ENCODE data around the gene PRMT7. TPM values are rescaled to one million over a fixed set of nuclear protein-coding genes. Genes with fewer than 3 reads are reported as not detected.

Gene PRMT7
- total RNA-seq, 1 donor from 2014 or later = 36.7 TPM

DNA sequence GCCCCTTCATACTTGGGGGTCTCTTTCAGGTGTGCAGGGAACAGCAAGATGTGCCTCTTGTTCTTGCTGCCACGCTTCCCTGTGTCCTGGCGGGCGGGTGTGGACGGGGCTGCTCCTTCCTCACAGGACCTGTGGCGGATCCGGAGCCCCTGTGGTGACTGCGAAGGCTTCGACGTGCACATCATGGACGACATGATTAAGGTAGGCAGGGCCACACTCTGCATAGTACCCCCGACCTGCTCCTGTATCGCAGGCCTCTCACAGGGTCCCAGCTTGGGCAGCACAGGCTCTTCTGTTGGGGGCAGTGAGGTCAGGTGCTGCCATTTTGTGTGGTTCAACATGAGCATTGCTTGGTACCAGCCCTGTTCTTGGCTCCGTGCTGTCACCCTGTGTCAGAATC lies 42.5 kb downstream of the PRMT7 start:
- TF ChIP-seq EZH2 (IDR thresholded peaks at IDR 0.05; ENCODE audit: insufficient read depth, low read length) = no peak
- TF ChIP-seq CTCF (IDR thresholded peaks at IDR 0.05; ENCODE audit: insufficient read depth, low read depth, low read length) = no peak
- H3K9me3 Mint-ChIP-seq (ENCODE audit: unreplicated experiment) = no peaks in the 10 kb centered on the region
- H3K9me3 ChIP-seq (ENCODE audit: insufficient read depth, low read depth, low read length) = no peaks in the 10 kb centered on the region
- H2AFZ ChIP-seq (ENCODE audit: low read depth, low read length) = no peak overlapping the region
- peaks cover 3% of the 10 kb centered on the region for H3K4me1 Mint-ChIP-seq (ENCODE audit: low read depth, unreplicated experiment)
- no peak overlapping the region for H3K27ac ChIP-seq (ENCODE audit: low read depth, low read length)
- no peaks in the 10 kb centered on the region for H3K27me3 Mint-ChIP-seq (ENCODE audit: low read depth, unreplicated experiment)
- H4K20me1 ChIP-seq (ENCODE audit: insufficient read depth, low read length) = peaks cover 9% of the 10 kb centered on the region
- H3K36me3 ChIP-seq (ENCODE audit: insufficient read depth, low read length) = peaks cover 10% of the 10 kb centered on the region
- no peaks in the 10 kb centered on the region for H3K4me1 ChIP-seq (ENCODE audit: insufficient read depth, low read length)
- no peak overlapping the region for H3K4me3 Mint-ChIP-seq (ENCODE audit: unreplicated experiment)
- no peak overlapping the region for H3K27ac Mint-ChIP-seq (ENCODE audit: unreplicated experiment)
- H3K27me3 ChIP-seq (ENCODE audit: insufficient read depth, low read length) = no peaks in the 10 kb centered on the region
- DNase-seq (ENCODE audit: low read depth) = no peak
- H3K36me3 Mint-ChIP-seq (ENCODE audit: low read depth, unreplicated experiment) = peaks cover 14% of the 10 kb centered on the region
- H3K4me2 ChIP-seq (ENCODE audit: low read length) = no peak overlapping the region
- H3K4me3 ChIP-seq (ENCODE audit: insufficient read depth, low read depth, low read length) = no peak overlapping the region
- no peak overlapping the region for H3K9ac ChIP-seq (ENCODE audit: low read length)
- no peak for FAIRE-seq
- no peaks in the 10 kb centered on the region for H3K79me2 ChIP-seq (ENCODE audit: insufficient read depth, low read length)

DNA sequence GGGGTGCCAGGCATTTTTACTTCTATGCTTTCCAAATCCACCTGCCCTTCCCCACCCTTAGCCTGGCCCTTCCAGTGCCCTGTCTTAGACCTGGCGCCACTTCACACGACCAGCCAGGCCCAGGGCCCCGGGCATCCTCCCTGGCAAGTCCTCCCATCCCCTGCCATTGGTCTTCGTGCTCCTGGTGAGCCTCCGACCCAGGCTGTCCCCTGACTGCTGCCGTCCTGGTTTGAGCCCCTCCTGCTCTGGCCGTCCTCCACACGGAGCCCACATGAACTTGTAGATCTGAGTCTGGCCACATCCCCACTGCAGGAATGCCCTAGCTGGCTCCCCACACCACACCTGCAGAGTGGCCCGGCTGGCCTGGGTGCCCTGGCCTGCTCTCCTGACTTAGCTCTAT lies 44.0 kb downstream of the PRMT7 start:
- Histone ChIP-seq H3K27me3 (ENCODE audit: insufficient read depth, low read length) (no peaks in the 10 kb centered on the region), H3K4me1 (ENCODE audit: insufficient read depth, low read length) (no peaks in the 10 kb centered on the region), H3K4me3 (ENCODE audit: insufficient read depth, low read depth, low read length) (no peak overlapping the region), H3K27ac (ENCODE audit: low read depth, low read length) (no peak overlapping the region), H3K9me3 (ENCODE audit: insufficient read depth, low read depth, low read length) (no peaks in the 10 kb centered on the region), H3K36me3 (ENCODE audit: insufficient read depth, low read length) (peaks cover 5% of the 10 kb centered on the region), H4K20me1 (ENCODE audit: insufficient read depth, low read length) (peaks cover 8% of the 10 kb centered on the region), H3K9ac (ENCODE audit: low read length) (no peak overlapping the region), H3K79me2 (ENCODE audit: insufficient read depth, low read length) (no peaks in the 10 kb centered on the region), H3K4me2 (ENCODE audit: low read length) (no peak overlapping the region), H2AFZ (ENCODE audit: low read depth, low read length) (no peak overlapping the region)
- Mint-ChIP-seq H3K27ac (ENCODE audit: unreplicated experiment) (no peak overlapping the region), H3K4me1 (ENCODE audit: low read depth, unreplicated experiment) (peaks cover 3% of the 10 kb centered on the region), H3K9me3 (ENCODE audit: unreplicated experiment) (no peaks in the 10 kb centered on the region), H3K27me3 (ENCODE audit: low read depth, unreplicated experiment) (no peaks in the 10 kb centered on the region), H3K4me3 (ENCODE audit: unreplicated experiment) (no peak overlapping the region), H3K36me3 (ENCODE audit: low read depth, unreplicated experiment) (peaks cover 10% of the 10 kb centered on the region)
- TF ChIP-seq EZH2 (IDR thresholded peaks at IDR 0.05; ENCODE audit: insufficient read depth, low read length) = no peak
- TF ChIP-seq CTCF (IDR thresholded peaks at IDR 0.05; ENCODE audit: insufficient read depth, low read depth, low read length) = no peak
- FAIRE-seq = no peak
- no peak for DNase-seq (ENCODE audit: low read depth)

DNA sequence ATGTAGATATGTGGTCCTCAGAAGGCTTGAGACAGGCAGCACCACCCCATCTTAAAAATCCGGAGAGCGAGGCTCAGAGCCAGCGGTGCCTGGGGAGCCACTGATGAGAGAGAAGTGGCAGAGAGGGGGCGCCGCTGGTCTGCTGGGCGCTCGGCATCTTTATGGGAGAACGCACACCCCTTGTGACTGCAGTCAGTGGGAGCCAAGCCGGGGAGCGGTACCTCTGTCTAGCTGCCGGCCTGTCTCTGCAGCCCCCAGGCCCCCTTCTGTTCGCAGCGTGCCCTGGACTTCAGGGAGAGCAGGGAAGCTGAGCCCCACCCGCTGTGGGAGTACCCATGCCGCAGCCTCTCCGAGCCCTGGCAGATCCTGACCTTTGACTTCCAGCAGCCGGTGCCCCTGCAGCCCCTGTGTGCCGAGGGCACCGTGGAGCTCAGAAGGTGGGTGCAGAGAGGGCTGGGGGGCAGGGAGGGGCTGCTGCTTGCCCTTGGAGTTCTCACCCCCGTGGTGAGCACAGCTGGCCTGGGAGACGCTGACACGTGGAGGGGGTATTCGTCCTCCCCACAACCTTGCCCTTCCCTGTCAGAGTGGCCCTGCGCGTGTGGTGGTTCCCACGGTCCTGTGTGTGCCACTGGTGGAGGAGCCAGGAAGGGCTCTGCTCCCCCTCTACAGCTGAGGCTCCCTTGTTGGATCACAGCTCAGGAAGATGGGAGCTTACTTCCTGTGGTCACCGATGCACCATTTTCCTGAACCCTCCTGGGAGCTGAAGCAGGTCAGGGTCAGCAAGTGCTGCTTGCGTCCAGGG lies 44.8 kb downstream of the PRMT7 start:
- Histone ChIP-seq H3K4me2 (ENCODE audit: low read length) (no peak overlapping the region), H3K4me1 (ENCODE audit: insufficient read depth, low read length) (no peaks in the 10 kb centered on the region), H3K9me3 (ENCODE audit: insufficient read depth, low read depth, low read length) (no peaks in the 10 kb centered on the region), H2AFZ (ENCODE audit: low read depth, low read length) (no peak overlapping the region), H3K4me3 (ENCODE audit: insufficient read depth, low read depth, low read length) (no peak overlapping the region), H3K27ac (ENCODE audit: low read depth, low read length) (no peak overlapping the region), H3K27me3 (ENCODE audit: insufficient read depth, low read length) (no peaks in the 10 kb centered on the region), H4K20me1 (ENCODE audit: insufficient read depth, low read length) (peaks cover 3% of the 10 kb centered on the region), H3K79me2 (ENCODE audit: insufficient read depth, low read length) (no peaks in the 10 kb centered on the region), H3K9ac (ENCODE audit: low read length) (no peak overlapping the region), H3K36me3 (ENCODE audit: insufficient read depth, low read length) (peaks cover 5% of the 10 kb centered on the region)
- TF ChIP-seq EZH2 (IDR thresholded peaks at IDR 0.05; ENCODE audit: insufficient read depth, low read length) (no peak), CTCF (IDR thresholded peaks at IDR 0.05; ENCODE audit: insufficient read depth, low read depth, low read length) (no peak)
- H3K27ac Mint-ChIP-seq (ENCODE audit: unreplicated experiment) = no peak overlapping the region
- no peak overlapping the region for H3K4me3 Mint-ChIP-seq (ENCODE audit: unreplicated experiment)
- FAIRE-seq = no peak
- no peaks in the 10 kb centered on the region for H3K27me3 Mint-ChIP-seq (ENCODE audit: low read depth, unreplicated experiment)
- no peak for DNase-seq (ENCODE audit: low read depth)
- peaks cover 6% of the 10 kb centered on the region for H3K36me3 Mint-ChIP-seq (ENCODE audit: low read depth, unreplicated experiment)
- H3K4me1 Mint-ChIP-seq (ENCODE audit: low read depth, unreplicated experiment) = peaks cover 3% of the 10 kb centered on the region
- H3K9me3 Mint-ChIP-seq (ENCODE audit: unreplicated experiment) = no peaks in the 10 kb centered on the region

All from astrocyte (in vitro differentiated cells and primary cell).